OCI-LY1 (cell line): Measurements from ENCODE around the gene RC3H1.

Source experiments
- H2AFZ ChIP-seq: fragments of 200-600 bp; sonication (generic), shearing (Covaris generic); 2 replicates; pipeline ENCODE4 v1.6.0; 2014; ENCODE audit warnings: antibody characterized with exemption, mild to moderate bottlenecking, low read length
- H3F3A ChIP-seq: fragments of 200-600 bp; sonication (generic), shearing (Covaris generic); 2 replicates; pipeline ENCODE4 v1.6.0; 2014; ENCODE audit warnings: mild to moderate bottlenecking, antibody characterized with exemption, low read length, moderate library complexity; ENCODE audit not compliant: insufficient read depth
- H3K27ac ChIP-seq: fragments of 200-600 bp; sonication (generic); 2 replicates; pipeline ENCODE4 v1.5.1; 2014; ENCODE audit warnings: low read length, mixed run types, mild to moderate bottlenecking, low read depth; ENCODE audit not compliant: poor library complexity, severe bottlenecking
- H3K27me3 ChIP-seq: fragments of 200-600 bp; sonication (generic); 2 replicates; pipeline ENCODE4 v1.6.0; 2014; ENCODE audit warnings: antibody characterized with exemption, mild to moderate bottlenecking, low read length, moderate library complexity; ENCODE audit not compliant: insufficient read depth
- H3K36me3 ChIP-seq: fragments of 200-600 bp; sonication (generic); 2 replicates; pipeline ENCODE4 v1.6.1; 2014; ENCODE audit warnings: mild to moderate bottlenecking, antibody characterized with exemption, low read length, moderate library complexity, mixed read lengths; ENCODE audit not compliant: insufficient read depth
- H3K4me1 ChIP-seq: fragments of 200-600 bp; sonication (generic); 2 replicates; pipeline ENCODE4 v1.5.1; 2014; ENCODE audit warnings: mild to moderate bottlenecking, low read length, moderate library complexity; ENCODE audit not compliant: insufficient read depth, severe bottlenecking
- H3K4me2 ChIP-seq: fragments of 200-600 bp; sonication (generic), shearing (Covaris generic); 2 replicates; pipeline ENCODE4 v1.6.1; 2014; ENCODE audit warnings: low read length
- H3K4me3 ChIP-seq: fragments of 200-600 bp; sonication (generic); 2 replicates; pipeline ENCODE4 v1.5.1; 2014; ENCODE audit warnings: low read length, low read depth, mild to moderate bottlenecking, mixed read lengths; ENCODE audit not compliant: poor library complexity, severe bottlenecking
- H3K79me2 ChIP-seq: fragments of 200-600 bp; shearing (Covaris generic); 2 replicates; pipeline ENCODE4 v1.6.1; 2016; ENCODE audit warnings: mixed run types, low read length, mixed read lengths; ENCODE audit not compliant: insufficient read depth
- H3K9ac ChIP-seq: fragments of 200-600 bp; sonication (generic), shearing (Covaris generic); 2 replicates; pipeline ENCODE4 v1.6.1; 2014; ENCODE audit warnings: mild to moderate bottlenecking, low read length, mixed read lengths
- H3K9me2 ChIP-seq: fragments of 200-600 bp; sonication (generic), shearing (Covaris generic); 2 replicates; pipeline ENCODE4 v1.6.1; 2014; ENCODE audit warnings: low read depth, mild to moderate bottlenecking, low read length, mixed read lengths
- H3K9me3 ChIP-seq: fragments of 200-600 bp; shearing (Covaris generic); 2 replicates; pipeline ENCODE4 v1.6.1; 2014; ENCODE audit warnings: low read length, mixed read lengths
- H4K20me1 ChIP-seq: fragments of 200-600 bp; sonication (generic), shearing (Covaris generic); 2 replicates; pipeline ENCODE4 v1.6.0; 2016; ENCODE audit warnings: mild to moderate bottlenecking, low read length; ENCODE audit not compliant: insufficient read depth
- CTCF ChIP-seq: fragments of 200-600 bp; sonication (generic), shearing (Covaris generic); IDR thresholded peaks from 2 replicates; pipeline ENCODE4 v1.5.1; 2017; ENCODE audit warnings: mild to moderate bottlenecking, antibody characterized with exemption, low read length, moderate library complexity, mixed read lengths
- EZH2 ChIP-seq: fragments of 200-600 bp; sonication (generic), shearing (Covaris generic); IDR thresholded peaks from 2 replicates; pipeline ENCODE4 v1.8.0; 2017; ENCODE audit warnings: borderline replicate concordance, mixed run types, mild to moderate bottlenecking, antibody characterized with exemption, low read length, moderate library complexity, mixed read lengths

RC3H1 gene

GRCh38 chr1:173914366-173914871 is 107.7 kb downstream of the RC3H1 start:
- no peaks in the 10 kb centered on the region for H3K9me2 ChIP-seq
- TF ChIP-seq EZH2: no peak
- peak; percentile 84 for TF ChIP-seq CTCF

GRCh38 chr1:173913111-173913510 is 109.0 kb downstream of the RC3H1 start:
- no peaks in the 10 kb centered on the region for H3K9me2 ChIP-seq
- H3K9ac ChIP-seq: no peak overlapping the region
- H3K27me3 ChIP-seq: no peaks in the 10 kb centered on the region
- TF ChIP-seq EZH2: no peak
- TF ChIP-seq CTCF: no peak
- H3K9me3 ChIP-seq: no peaks in the 10 kb centered on the region
- no peak overlapping the region for H2AFZ ChIP-seq
- H3K4me2 ChIP-seq: no peak overlapping the region
- H3K79me2 ChIP-seq: no peaks in the 10 kb centered on the region
- H4K20me1 ChIP-seq: no peaks in the 10 kb centered on the region
- H3K4me3 ChIP-seq: no peak overlapping the region
- H3K4me1 ChIP-seq: no peaks in the 10 kb centered on the region
- no peak overlapping the region for H3K27ac ChIP-seq
- no peaks in the 10 kb centered on the region for H3K36me3 ChIP-seq
- H3F3A ChIP-seq: no peaks in the 10 kb centered on the region

More at GRCh38 chr1:173914366-173914871, 107.7 kb downstream of the RC3H1 start:
- Histone ChIP-seq H3K9me3 (no peaks in the 10 kb centered on the region), H3K4me3 (no peak overlapping the region), H3K4me1 (no peaks in the 10 kb centered on the region), H3K27me3 (no peaks in the 10 kb centered on the region), H4K20me1 (no peaks in the 10 kb centered on the region), H2AFZ (no peak overlapping the region), H3K36me3 (no peaks in the 10 kb centered on the region), H3F3A (no peaks in the 10 kb centered on the region), H3K4me2 (no peak overlapping the region), H3K9ac (no peak overlapping the region), H3K27ac (no peak overlapping the region), H3K79me2 (no peaks in the 10 kb centered on the region)

GRCh38 chr1:173903827-173904531 is 118.2 kb downstream of the RC3H1 start:
- Histone ChIP-seq H3K4me1 (no peaks in the 10 kb centered on the region), H3K9me2 (no peaks in the 10 kb centered on the region), H3K4me3 (no peak overlapping the region), H3K9me3 (no peaks in the 10 kb centered on the region), H3K27me3 (no peaks in the 10 kb centered on the region), H3K4me2 (no peak overlapping the region), H3K79me2 (no peaks in the 10 kb centered on the region), H3K36me3 (no peaks in the 10 kb centered on the region), H3K9ac (no peak overlapping the region), H4K20me1 (no peaks in the 10 kb centered on the region), H3K27ac (no peak overlapping the region), H3F3A (no peaks in the 10 kb centered on the region), H2AFZ (no peak overlapping the region)
- TF ChIP-seq CTCF (no peak), EZH2 (no peak)
